Calu3 (cell line): ENCODE results near the gene CLASP1. TPM values are rescaled to one million over a fixed set of nuclear protein-coding genes. Genes with fewer than 3 reads are reported as not detected.

ENCODE experiments used
- BruUV-seq: library from RNA; stranded (reverse); fragments of 400-500 nt; replicated peaks from 2 replicates; lab custom pipeline; 2021; lab: Mats Ljungman, UMichigan
- CTCF ChIA-PET: fragments of 300-600 bp; sonication (Branson Sonifier 250); formaldehyde crosslinking; loops from one replicate; lab custom pipeline; 2022; ENCODE audit warnings: antibody characterized with exemption; lab: Charles Lee
- DNase-seq: peaks from one replicate; pipeline ENCODE4 v3.0.0; 2022
- H3K27ac Mint-ChIP-seq: one replicate; pipeline ENCODE4 v1.8.0; 2022; ENCODE audit warnings: mixed read lengths; ENCODE audit not compliant: unreplicated experiment
- H3K27me3 Mint-ChIP-seq: one replicate; pipeline ENCODE4 v1.8.0; 2022; ENCODE audit warnings: mixed read lengths; ENCODE audit not compliant: unreplicated experiment
- H3K36me3 Mint-ChIP-seq: one replicate; pipeline ENCODE4 v1.8.0; 2022; ENCODE audit warnings: mild to moderate bottlenecking, moderate library complexity, mixed read lengths; ENCODE audit not compliant: insufficient read depth, unreplicated experiment
- H3K4me1 Mint-ChIP-seq: one replicate; pipeline ENCODE4 v1.8.0; 2022; ENCODE audit warnings: mild to moderate bottlenecking, low read depth, mixed read lengths; ENCODE audit not compliant: unreplicated experiment
- H3K4me3 Mint-ChIP-seq: one replicate; pipeline ENCODE4 v1.8.0; 2022; ENCODE audit warnings: mild to moderate bottlenecking, low read depth, moderate library complexity, mixed read lengths; ENCODE audit not compliant: unreplicated experiment
- H3K9me3 Mint-ChIP-seq: one replicate; pipeline ENCODE4 v1.8.0; 2022; ENCODE audit warnings: low read depth, mixed read lengths; ENCODE audit not compliant: unreplicated experiment
- CTCF ChIP-seq: fragments of 200-600 bp; IDR thresholded peaks from one replicate; pipeline ENCODE4 v1.8.0; 2022; ENCODE audit warnings: antibody characterized with exemption; ENCODE audit not compliant: unreplicated experiment
- intact Hi-C: fragments of 100-400 bp; cut with micrococcal nuclease; formaldehyde crosslinking; loops from one replicate; pipeline ENCODE4 v1.10.0; 2022; ENCODE audit not compliant: unreplicated experiment
- total RNA-seq: library from RNA; stranded (reverse); gene quantifications from 2 replicates; pipeline ENCODE4 v1.2.3, GENCODE V29; 2022

Gene CLASP1
- total RNA-seq, 1 experiment from 2014 or later: 59.7 TPM

GRCh38 chr2:121387591-121388325 lies 261.5 kb downstream of the CLASP1 start:
- no peaks in the 10 kb centered on the region for H3K9me3 Mint-ChIP-seq
- no peak for TF ChIP-seq CTCF
- BruUV-seq: no TSS peak
- intact Hi-C loops: no loop called here
- H3K4me3 Mint-ChIP-seq: no peak overlapping the region
- H3K36me3 Mint-ChIP-seq: peaks cover 19% of the 10 kb centered on the region
- no peaks in the 10 kb centered on the region for H3K27me3 Mint-ChIP-seq
- H3K4me1 Mint-ChIP-seq: no peaks in the 10 kb centered on the region
- DNase-seq: no peak
- H3K27ac Mint-ChIP-seq: no peak overlapping the region
- CTCF ChIA-PET: no interaction called here

- no peak for DNase-seq
- CTCF ChIA-PET: interaction anchor here (0.6 kb wide), 1 partner anchor 747 kb away, joined by 3 read pairs; no protein-coding TSS in a partner anchor
- H3K36me3 Mint-ChIP-seq: peaks cover 14% of the 10 kb centered on the region
Measured at GRCh38 chr2:121386707-121387106, 262.6 kb downstream of the CLASP1 start.

GRCh38 chr2:121386102-121386501 lies 263.2 kb downstream of the CLASP1 start:
- DNase-seq: no peak
- Mint-ChIP-seq H3K9me3 (no peaks in the 10 kb centered on the region), H3K4me3 (no peak overlapping the region), H3K27ac (no peak overlapping the region), H3K27me3 (no peaks in the 10 kb centered on the region), H3K36me3 (peaks cover 13% of the 10 kb centered on the region), H3K4me1 (no peaks in the 10 kb centered on the region)
- TF ChIP-seq CTCF: no peak
- BruUV-seq: no TSS peak
- CTCF ChIA-PET: no interaction called here
- intact Hi-C loops: no loop called here

More at GRCh38 chr2:121386707-121387106, 262.6 kb downstream of the CLASP1 start:
- Mint-ChIP-seq H3K27ac (no peak overlapping the region), H3K9me3 (no peaks in the 10 kb centered on the region), H3K27me3 (no peaks in the 10 kb centered on the region), H3K4me1 (no peaks in the 10 kb centered on the region), H3K4me3 (no peak overlapping the region)
- no TSS peak for BruUV-seq
- intact Hi-C loops: no loop called here
- TF ChIP-seq CTCF: no peak

GRCh38 chr2:121382744-121383143 lies 266.5 kb downstream of the CLASP1 start:
- Mint-ChIP-seq H3K4me1 (no peaks in the 10 kb centered on the region), H3K27ac (no peak overlapping the region), H3K36me3 (peaks cover 27% of the 10 kb centered on the region), H3K9me3 (no peaks in the 10 kb centered on the region), H3K27me3 (no peaks in the 10 kb centered on the region), H3K4me3 (no peak overlapping the region)
- no peak for DNase-seq
- CTCF ChIA-PET: no interaction called here
- TF ChIP-seq CTCF: no peak
- no TSS peak for BruUV-seq
- intact Hi-C loops: no loop called here
